RPMI8226 (cell line): ENCODE results near the gene PARM1.

Experiments used
- DNase-seq: peaks from one replicate; pipeline ENCODE4 v3.0.0-alpha.2; 2015

PARM1 gene

DNA sequence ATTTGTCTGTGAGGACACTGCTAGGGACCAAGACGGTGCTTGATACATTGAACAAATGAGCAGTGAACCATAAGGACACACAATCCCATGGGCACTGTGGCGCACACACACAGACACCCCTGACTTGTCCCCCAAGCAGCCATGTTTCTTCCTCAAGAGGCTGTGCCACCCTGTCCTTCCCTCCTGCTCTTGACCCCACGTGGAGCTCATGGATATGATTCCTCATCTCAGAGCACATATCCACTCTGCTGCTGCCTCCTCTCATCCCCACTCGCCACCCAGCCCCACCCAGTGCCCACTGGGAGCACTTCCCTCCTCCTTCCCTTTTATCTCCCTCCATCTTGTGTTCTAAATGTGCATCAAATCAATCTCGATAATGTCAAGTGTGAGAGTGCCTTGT is 102.4 kb downstream of the PARM1 start:
- no peak for DNase-seq

DNA sequence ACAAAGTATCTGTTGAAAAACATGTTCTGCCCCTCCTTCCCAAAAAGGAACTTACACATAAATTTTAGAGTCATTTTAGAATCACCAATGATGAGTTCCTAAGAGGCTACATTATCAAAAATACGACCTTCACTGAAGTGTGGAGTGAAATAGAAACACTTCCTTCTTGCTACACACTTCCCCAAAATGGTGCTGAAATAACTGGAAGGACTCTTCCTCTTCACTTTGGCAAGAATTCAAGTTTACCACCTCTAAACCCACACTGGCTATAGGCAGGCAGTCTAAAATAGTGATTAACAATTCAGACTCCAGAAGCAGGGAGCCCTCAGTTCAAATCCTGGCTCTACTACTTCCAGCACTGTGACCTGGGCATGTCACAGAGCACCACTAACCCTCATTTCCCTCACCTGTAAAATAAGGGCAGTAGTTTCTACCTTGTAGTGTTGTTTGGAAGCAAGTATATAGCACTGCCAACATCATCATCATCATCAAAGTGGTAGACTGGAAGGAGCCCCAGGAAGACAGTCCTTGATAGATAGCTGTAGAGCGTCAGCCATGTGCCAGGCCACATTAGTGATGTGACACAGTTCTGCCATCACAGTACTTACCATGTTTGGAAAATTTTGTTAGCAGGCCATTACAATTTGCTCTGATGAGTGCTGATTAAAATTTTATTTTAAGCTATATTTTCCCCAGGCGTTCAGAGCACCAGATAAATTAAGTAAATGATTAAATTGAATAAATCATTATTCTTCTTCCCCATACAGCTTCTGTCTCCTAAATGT is 103.3 kb downstream of the PARM1 start:
- DNase-seq, result peak; percentile 22

DNA sequence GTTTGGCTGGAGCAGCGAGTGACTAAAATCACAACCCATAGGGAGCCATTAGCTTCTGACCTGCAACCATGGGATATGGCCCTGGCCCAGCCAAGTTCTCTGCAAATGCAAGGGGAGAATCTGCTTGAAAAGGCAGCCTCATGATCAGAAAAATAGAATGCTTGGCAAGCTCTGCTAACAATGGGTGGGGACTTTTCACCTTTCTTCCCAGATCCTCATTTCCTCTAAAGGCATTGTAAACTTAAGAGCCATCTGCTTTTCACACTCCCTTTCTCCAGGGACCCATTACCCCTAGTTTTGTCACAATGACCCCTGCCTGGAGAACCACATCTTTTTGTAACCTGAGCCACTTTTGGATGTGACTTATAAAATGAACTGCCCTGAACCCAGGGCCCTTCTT is 104.3 kb downstream of the PARM1 start:
- DNase-seq, result no peak

DNA sequence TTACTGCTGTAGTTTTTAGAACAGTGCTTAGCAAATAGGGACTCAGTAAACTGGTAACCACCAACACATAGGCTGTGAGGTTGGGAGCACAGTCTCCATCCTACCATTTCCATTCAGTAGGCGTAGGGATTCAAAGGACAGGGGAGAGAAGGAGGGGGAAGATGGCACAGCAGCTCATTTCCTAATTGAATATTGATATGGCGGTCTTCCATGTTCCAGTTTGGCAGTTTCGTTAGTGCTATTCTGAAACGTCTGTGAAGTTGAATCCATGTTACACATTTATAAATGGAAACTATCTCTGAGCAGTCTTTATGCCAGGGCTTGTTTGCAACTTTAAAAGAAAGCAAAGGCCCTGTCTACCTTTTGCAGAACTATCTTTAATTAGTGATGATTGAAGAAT is 105.5 kb downstream of the PARM1 start:
- no peak for DNase-seq

DNA sequence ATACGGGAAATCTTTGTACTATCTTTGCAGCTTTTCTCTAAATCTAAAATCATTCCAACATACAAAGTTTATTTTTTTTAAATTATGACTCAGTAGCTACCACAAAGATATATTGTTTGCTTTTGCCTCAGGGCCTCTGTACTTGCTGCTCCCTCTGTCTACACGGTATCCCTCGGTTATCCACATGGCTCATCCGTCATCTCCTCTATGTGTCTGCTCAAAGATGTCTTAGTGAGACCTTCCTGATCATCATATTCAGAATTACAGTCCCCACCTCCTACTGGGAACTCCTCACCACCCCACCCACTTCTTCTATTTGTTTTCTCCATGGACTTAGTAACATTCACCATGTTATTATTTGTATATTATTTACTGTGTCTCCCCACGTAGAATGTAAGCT is 107.8 kb downstream of the PARM1 start:
- DNase-seq, result no peak

DNA sequence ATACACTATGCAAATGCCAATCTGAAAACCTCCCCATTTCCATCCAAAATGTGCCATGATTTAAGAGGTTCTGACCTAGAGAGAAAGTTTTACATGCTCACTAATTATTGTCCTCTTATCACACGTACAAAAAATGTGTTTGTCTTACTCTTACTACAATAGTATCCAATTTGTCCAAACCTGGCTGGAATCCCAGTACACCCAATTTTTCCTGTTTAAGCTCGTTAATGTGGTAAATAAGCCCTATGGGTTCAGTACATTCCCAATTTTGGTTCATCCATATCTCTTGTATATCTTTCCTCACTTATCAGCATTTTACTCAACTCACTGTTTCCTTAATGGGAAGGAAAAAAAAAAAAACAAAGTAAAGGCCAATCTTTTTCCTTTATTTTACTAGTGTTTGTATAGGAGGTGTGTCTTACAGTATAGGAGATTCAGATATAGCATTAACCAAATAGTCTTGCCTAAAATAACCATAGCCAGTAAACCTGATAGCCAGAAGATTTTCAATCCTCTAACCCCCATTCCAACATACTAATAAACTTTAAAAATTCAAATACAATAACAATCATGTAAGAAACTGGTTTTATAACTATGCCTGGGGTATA is 109.8 kb downstream of the PARM1 start:
- DNase-seq, result no peak

DNA sequence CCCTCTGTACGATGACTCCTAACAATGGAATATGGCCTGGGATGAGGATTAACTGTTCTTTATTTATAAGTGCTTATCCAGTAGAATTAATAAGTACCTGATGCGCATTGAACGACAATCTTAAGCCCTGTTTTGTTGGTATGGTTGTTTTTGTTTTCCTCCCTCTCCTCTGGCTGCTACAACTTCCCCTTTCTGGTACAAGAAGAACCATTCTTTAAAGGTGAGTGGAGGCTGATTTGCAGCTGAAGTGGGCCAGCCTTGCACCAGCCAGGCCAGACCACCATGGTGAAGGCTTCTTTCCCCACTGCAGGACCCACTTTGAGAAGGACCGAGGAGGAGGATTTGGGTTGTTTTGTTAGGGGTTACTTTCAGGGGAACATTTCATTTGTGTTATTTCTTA is 113.3 kb downstream of the PARM1 start:
- no peak for DNase-seq

DNA sequence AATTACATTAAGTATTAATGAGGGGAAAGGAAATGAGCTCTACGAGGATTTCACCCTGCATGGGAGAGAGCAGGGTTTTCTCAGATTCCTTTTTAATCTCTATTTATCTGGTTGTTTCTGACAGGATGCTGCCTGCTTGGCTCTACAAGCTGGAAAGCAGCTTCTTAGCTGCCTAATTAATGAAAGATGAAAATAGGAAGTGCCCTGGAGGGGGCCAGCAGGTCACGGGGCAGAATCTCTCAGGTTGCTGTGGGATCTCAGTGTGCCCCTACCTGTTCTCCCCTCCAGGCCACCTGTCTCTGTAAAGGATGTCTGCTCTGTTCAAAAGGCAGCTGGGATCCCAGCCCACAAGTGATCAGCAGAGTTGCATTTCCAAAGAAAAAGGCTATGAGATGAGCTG is 113.7 kb downstream of the PARM1 start:
- DNase-seq, result no peak

DNA sequence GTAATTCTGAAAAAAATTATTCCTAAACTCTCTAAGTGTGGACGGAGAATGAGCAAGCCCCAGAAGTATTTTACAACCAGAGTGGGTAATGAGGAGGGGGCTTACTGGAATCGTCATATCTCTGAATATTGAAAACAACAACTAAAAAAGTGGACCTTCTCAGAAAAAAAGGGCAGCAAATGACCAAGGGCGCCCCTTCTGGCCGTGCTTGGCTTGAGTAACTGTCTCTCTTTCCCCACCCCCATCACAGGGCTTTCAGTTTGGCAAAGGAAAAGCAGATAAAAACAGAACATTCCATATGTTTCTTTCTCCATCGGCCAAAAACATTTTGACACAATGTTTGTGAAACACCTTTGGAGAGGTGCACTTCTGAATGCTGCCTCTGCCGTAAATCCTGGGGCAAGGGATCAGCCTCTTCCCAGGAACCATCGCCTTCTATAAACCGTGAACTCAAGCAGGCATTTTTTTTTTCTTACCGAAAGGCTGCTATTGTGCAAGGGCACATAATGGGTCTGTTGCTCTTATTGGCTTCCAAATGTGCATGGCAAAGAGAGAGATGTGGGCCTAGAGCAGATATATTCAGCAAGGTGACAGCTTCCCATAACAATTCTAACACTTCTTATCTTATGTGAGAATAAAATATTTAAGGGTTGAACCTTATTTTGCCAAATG is 115.4 kb downstream of the PARM1 start:
- no peak for DNase-seq

DNA sequence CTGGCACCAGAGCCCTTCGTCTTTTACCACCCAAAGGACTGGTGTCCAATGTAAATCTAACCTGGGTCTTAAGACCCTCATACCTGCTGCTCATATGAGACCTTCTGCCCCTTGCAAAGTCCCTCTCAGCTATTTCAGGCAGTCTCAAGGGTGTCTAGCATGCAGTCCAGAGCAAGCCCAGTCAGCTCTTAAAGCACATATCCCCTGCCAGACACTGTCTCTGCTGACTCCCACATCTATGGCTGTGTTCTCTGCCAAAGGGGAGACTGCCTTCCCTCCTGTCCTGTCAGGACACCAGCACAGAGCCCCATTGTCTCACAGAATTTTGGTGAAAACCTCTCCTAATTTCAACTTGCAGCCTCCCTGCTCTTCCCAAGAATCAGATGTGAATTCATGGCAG is 118.5 kb downstream of the PARM1 start:
- DNase-seq, result no peak

DNA sequence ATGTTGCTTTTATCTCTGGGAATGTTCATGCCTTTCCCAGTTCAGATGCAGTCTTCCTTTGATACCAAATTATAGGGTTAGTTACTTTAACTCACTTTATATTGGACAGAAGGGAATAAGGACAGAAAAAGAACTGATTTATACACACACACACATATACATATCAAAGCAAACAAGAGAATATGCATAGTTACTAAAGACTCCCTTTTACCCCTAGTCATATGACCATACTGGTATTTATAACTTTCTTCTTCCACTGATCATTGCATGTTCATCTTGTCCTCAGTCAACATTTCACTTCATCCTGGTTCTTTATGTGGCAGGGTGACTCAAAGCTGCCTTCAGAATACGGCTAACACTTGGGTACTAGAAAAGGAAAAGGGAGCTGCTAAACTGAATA is 120.4 kb downstream of the PARM1 start:
- DNase-seq, result no peak

DNA sequence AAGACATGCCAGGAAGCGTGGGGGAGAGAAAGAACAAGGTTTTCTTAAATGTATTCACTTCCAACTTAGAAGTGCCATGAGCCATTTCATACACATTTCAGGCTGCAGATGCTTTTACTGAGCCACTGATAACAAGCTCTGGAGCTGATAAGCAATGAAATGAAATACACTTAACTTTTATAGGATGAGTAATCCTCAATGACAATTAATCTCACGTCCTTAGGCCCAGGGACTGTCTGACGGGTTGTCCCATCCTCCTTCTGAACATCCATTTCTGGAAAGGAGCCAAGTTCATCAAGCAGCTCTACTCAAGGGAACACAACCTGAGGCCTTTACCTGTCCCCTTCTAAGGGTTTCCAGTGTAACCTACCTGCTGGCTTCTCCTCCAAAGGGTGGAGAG is 121.2 kb downstream of the PARM1 start:
- DNase-seq, result no peak

DNA sequence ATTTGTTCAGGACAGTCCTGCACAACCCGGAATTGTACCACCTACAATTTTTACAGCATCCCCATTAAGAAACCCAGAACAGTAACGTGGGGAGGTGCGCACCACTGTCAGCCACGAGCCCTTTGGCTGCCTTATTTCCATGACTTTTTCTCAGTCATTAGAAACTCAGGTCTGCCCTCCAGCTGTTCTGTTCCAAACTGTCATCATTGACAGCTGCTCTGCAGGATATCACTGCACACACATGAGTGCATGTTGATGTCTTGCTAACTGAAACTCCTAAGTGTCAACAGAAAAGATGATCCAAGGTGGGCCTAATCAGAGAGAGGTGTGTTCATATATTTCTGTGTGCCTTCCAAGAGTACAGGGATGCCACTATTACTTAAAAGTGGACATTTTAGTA is 123.4 kb downstream of the PARM1 start:
- DNase-seq, result no peak

DNA sequence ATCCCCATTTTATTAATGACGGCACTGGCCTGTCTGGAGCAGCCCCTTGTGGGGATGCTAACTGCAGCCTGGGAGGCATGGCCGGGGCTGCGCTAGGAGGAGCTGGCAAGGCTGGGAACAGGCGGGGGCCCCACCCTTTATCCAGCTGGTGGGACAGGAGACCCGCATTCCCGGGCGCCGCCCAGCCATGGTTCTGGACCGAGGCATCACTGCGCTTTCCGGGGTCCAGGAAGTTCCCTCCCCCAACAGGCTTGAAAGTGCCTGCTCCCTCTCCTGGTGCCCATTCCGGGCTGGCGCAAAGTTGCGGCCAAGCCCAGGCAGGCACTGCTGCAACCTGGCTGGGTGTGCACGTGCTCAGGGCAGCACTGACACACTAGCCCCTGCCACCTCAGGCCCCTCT is 124.5 kb downstream of the PARM1 start:
- no peak for DNase-seq

DNA sequence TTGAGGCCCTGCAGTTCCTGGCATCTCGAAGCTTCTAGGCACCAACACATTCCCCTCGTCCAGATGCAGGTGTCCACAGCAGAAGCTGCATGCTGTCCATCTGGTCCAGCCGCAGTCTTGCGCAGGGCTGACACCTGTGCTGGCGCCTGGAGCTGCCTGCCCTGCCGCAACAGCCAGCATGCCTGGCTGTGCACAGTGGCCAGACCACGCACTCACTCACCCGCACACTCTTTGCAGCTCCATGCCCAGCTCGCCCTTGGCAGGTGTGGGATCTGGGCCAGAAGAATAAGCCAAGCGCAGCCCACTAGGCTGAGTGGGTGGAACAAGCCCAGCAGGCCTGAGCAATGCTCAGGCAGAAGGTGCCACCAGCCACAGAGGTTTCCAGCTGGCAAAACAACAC is 125.6 kb downstream of the PARM1 start:
- no peak for DNase-seq

DNA sequence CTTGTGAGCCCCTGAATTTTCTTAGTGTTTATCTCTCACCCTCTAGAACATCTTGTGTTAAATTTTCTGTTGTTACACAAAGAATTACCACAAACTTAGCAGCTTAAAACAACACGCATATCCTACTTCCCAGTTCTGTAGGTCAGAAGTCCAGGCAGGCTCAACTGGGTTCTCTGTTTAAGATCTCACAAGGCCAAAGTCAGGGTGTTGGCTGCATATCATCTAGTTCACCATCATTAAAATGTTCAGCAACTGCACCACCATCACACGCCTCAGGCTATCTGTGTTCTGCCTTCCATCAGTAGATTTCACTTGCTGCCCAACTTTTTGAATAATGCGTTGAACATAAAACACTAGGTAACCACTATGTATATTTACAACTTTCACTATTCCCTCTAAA is 130.5 kb downstream of the PARM1 start:
- DNase-seq, result no peak

DNA sequence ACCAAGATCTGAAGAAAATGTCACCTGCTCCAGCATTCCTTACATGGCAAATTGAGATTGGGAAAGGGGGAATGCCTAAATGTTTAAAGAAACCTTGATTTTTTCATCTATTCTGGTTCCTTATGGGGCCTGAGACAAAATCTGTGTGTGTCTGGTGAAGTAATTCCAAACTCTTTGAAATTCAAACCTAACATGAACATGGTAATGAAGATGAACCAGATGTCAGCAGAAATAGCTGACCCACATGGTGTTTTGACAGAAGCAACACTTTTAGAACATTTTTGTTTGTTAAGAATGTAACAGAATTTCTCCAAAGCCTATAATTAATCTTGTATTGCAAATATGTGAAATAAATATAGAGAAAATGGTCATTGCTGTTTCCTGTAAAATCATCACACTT is 133.0 kb downstream of the PARM1 start:
- DNase-seq, result no peak

DNA sequence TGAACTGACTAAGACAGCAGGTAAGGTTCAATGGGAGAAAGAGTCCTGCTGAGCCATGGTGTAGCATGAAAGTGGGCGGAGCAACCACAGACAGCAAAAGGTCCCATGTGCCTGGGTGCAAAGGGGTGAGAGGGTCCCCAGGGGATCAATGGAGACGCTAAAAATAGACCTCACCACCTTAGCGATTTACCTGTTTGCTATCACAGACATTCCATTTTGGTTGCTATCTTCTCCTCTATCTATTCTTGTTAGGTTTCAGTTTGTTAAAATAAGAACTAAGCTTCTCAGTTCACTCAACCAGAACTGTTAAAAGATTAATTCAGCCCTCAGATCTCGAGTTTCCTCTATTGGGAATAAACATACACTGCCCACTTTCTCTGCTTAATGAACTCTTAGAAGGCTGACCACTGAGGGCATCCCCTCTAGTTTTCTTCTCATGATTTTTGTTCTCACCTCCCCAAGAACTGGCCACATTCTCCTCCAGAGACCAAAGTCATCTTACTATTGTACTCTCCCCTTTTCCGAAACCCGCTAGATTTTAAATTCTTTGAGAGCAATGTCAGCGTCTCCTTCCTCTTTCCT is 136.7 kb downstream of the PARM1 start:
- DNase-seq, result no peak

DNA sequence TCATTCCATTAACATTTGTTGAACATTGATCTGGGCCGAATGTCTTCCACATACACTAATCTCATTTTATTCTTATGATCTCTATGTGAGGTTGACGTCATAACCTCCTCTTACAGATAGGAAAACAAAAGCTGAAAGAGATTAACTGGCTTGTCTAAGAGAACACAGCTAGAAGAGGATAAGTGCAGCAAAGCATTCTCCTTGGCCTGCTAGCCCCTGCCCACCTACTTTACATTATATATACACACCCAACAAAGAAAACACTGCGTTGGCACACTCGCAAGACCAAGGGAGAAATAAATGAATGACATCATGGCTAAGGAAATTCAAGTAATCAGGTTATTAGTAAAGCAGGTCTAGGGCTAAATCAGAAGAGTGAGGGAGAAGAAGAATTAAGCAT is 138.4 kb downstream of the PARM1 start:
- no peak for DNase-seq

DNA sequence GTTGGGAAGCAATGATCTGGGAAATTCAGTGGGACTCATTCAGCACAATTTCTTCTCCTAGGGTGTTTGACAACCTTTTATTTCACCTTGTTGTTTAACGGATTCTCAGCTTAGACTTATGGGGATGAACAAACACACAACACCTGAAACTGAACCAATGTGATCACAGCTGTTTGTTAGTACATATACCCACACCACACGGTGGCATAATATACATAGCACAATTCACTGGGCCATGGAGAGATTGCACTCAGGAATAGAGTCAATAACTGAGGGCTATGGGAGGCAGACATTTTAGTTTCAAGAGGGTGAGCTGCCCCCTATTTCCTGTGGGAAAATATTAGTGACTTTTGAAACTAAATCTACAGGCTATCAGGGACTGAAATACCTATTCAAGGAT is 148.0 kb downstream of the PARM1 start:
- no peak for DNase-seq

DNA sequence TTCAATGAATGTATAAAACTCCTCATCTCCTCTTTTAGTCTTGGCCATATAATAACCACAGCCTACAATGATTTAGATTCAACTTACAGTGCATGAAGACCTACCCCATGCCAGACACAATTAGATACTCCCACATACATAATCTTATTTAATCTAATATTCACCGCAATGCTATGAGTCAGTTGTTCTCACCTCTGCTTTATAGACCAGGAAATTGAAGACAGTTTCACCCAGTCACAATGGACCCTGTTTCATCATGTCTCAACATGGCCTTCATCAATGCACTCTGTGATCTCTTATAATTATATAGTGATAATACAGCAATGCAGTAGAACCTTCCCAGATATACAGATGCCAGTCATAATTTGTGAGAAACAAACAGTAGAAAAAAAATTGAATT is 148.6 kb downstream of the PARM1 start:
- no peak for DNase-seq

DNA sequence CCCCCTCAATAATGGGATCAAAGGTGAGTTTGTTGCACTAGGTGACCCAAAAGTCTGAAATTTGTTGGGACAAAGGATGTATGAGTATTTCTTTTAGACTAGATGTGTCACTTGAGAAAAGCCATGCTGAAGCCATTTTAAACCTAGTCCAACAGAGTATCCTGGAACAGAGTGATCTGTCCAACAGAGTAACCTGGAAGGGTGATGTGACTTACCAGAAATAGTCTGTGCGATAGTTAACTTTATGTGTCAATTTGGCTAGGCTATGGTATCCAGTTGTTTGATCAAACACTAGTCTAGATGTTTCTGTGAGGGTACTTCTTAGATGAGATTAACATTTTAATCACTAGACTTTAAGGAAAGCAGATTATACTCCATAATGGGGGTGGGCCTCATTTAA is 154.5 kb downstream of the PARM1 start:
- DNase-seq, result no peak

DNA sequence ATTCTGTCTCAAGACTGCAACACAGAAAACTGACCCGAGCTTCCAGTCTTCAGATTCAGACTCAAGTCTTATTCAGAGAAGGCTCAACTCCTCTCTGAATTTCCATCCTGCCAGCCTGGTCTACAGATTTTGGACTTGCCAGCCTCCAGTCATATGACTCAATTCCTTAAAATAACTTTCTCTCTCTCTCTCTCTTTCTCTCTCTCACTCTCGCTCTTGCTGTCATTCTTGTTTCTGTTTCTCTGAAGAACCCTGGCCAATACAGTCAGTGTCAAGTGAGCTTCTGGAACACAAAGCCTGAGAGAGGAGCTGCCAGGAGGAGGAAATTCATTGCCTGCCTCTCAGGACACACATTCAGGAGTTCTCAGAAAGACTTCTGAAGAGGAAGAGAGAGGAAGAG is 154.9 kb downstream of the PARM1 start:
- DNase-seq, result no peak

DNA sequence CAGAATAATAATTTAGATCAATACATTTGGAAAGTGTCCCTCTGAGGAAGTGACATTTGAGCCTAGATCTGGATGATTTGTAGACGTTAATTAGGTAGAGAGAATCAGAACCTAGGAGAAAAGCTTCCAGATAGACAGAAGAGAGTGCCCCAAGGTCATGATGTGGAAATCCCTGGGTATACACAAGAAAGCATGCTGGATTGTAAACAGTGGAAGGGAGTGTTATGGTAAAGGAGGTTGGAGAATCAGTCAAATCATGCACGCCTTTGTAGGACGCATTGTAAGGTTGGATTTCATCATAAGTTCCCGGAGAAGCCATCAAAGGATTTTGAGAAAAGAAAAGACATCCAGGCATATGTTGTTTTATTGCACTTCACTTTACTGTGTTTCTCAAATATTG is 156.3 kb downstream of the PARM1 start:
- DNase-seq, result no peak
